ENCODE data around the gene ASB16.
A peak's percentile ranks its signal among the peaks of the same experiment; 100 is the strongest.
"Not testable (repeated sequence)": the region's sequence is repeated elsewhere in the genome, so short reads cannot be mapped to it uniquely, and the experiment has no call there.

ASB16 gene, protein sequence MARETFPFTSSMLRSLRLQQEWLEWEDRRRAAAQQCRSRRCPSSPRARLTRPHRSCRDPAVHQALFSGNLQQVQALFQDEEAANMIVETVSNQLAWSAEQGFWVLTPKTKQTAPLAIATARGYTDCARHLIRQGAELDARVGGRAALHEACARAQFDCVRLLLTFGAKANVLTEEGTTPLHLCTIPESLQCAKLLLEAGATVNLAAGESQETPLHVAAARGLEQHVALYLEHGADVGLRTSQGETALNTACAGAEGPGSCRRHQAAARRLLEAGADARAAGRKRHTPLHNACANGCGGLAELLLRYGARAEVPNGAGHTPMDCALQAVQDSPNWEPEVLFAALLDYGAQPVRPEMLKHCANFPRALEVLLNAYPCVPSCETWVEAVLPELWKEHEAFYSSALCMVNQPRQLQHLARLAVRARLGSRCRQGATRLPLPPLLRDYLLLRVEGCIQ

DNA sequence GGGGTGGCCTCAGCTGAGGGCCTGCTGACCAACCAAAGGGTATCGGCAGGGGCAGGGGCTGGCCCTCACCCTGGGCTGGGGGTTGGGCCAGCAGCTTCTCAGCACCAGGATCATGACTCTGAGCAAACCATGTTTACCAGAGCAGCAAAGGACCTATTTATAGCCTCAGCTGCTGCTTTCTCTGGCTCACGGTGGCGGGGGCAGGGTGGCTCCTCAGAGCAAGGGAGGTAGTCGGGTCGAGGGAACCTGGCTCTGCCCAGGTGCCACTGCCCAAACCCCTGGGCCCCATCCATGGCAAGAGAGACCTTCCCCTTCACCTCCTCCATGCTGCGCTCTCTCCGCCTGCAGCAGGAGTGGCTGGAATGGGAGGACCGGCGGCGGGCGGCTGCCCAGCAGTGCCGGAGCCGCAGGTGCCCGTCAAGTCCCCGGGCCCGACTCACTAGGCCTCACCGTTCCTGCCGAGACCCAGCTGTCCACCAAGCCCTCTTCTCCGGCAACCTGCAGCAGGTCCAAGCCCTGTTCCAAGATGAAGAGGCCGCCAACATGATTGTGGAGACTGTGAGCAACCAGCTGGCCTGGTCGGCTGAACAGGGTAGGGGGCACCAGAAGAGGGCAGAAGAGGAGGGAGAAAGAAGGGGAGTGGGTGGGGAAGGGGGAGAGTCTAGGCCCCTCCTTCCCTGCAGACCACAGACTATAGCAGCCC, at the start of gene ASB16:
Gene ASB16 (plus strand): TSS at position 206 of the 703 bp plus-strand sequence. CDS start 86 bp downstream, at position 292.
- no peak for DNase-seq

DNA sequence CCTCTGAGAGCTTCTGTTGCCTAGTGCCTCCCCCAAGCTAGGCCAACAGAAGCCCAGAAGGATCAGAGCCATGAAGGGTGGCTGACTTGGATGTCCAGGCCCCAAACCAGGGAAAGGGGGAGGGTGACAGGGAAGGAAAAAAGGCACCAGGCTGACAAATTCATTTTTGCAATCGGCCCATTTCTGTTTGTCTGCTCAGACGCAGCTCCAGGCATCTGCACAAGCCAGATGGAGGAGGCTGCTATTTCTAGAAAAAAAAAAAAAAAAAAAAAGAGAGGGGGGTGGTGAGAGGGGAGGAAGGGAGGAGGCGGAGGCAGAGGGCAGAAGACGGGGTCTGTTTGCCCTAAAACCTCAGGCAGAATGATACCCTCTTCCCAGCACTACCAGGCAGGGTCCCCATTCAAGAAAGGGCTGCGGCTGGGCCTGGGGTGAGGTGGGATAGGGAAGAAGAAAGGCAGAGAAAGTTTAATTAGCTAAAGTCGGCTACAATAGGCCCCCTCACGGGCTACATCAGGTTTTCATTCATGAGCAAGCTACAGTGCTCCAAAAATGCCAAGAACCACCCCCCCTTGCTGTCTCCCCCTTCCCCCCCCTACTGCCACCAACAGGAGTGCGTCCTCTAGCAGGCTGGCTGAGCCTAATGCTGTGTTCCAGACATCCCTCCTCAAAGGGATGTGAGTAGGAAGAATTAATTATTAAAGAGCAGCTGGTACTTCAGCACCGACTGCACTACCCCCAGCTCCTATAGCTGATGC, 49.5 kb upstream of the ASB16 start:
- DNase-seq: no peak

DNA sequence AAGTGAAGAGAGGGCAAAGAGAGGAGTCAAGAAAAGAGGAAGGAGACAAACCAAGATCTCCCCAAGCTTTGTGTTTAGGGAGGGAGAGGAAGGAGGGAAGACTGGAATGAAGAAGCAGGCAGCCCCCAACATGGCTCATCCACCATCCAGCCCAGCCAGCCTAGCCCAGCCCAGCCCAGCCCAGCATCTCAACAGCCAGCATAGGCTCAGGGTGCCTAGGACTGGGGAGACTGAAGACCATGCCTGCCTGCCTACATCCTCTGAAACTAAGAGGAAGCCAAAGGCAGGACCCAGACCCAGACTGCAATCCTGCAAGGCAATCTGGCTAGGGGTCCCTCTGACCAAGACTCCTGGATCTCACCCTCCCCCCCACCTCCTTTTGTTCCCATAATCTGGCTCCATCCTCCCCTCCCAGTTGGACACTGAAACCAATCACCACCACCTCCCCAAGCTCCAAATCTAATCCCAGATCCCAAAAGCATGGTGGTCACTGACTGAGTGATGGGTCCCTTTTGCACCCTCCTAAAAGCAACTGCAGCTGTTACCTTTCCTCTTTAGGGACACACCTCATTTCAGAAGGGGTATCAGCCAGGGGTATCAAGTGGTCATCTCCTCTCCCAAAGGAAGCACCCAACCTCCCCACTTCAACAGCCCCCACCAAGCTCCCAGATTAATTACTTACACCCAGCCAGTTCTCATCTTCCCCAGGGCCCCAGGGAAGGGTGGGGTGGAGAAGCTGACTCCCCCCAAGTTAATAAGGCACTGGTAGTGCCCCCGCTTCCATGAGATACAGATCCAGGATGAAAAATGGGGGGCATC, 48.3 kb upstream of the ASB16 start:
- DNase-seq: peak in 1 of 3 donors; percentile 22

DNA sequence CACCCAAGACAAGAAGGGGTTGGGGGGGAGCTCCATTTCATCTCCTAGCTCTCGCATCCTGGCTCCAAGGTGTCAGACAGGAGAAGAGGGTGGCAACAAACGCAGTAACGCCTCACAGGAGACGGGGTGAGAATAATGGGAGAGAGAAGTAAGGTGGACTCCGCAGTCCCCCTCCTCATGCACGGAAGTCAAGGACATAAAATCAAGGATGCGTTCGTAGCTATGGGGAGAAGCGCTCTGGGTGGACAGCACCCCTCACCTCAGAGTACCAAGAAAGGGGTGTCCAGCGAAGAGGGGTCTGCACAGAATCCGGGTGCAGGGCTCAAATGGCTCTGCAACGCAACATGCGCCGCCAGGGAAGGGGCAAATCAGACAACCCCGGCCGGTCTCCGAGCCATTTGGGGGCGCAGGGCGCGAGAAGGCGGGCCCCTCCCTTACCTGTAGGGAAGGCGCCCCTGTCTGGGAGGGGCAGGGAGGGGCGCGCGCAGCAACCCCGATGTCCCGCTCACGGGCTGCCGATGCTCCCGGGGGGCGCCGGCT, 47.6 kb upstream of the ASB16 start:
- no peak for DNase-seq

DNA sequence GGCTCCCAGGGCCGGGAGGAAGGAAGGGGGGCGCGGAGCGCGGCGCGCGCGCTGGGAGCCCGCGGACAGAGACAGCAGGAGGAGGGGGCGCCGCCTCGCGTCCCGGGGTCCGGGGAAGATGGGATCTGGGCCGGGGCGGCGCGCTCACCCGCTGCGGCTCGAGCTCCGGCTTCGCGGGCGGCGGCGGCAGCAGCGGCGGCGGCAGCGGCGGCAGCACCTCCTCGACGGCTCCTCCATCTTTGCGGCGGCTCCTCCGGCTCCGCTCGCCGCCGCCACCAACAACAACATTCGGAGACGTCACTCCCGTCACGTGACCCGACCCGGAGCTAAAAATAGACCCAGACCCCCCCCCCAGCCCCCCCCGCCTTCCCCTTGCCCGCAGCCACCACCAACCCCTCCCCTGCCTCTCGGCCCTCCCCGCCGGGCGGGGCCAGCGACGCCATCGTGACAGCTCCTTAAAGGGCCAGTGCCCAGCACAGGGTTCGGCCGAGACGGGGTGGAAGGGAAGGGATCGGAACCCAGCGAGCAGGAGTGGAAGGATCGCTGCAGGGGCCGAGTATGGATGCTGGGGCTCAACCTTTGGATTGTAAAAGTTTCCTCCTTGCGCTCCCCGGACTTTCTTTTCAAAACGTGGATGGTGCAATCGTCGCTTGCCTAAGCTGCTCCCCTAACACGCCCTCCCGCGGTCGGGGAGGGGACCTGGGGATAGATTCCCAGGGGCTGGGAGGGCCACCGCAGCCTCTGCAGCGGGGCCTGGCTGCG, 47.0 kb upstream of the ASB16 start, which contains the start of gene HDAC5:
Gene HDAC5 (minus strand): TSS at position 286 of the 762 bp plus-strand sequence. CDS start 6,126 bp downstream, outside the sequence.
- peak; percentile 93 to 98 (median 97) for DNase-seq

DNA sequence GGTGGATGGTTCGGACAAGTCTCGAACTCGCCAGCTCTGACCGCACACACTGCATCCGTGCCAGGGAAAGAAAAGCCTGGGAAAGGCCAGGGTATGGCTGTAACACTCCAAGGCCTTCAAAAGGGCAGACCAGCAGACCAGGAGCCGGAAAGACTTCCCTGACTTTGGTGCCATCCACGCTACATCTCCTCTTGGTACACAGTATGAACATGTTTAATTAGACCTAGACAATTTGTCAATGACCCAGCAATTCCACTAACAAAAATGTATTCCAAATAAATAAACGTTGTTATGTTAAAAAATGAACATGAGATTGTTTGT, 46.4 kb upstream of the ASB16 start:
- no peak for DNase-seq

DNA sequence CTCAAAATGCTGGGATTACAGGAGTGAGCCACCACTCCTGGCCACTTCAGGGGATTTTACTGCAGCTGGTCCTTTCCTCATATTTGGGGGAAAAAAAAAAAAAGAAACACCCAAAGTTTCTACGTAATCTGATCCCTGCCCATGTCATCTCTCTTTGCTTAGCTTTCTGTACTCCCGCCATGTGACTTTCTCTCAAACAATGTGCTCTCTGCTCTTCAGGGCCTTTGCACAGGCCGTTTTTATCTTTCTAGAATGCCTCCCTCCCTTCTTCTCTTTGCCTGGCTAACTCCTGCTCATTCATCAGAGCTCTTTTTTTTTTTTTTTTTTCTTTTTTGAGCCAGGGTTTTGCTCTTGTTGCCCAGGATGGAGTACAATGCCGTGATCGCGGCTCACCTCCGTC, 42.1 kb upstream of the ASB16 start:
- DNase-seq: no peak

DNA sequence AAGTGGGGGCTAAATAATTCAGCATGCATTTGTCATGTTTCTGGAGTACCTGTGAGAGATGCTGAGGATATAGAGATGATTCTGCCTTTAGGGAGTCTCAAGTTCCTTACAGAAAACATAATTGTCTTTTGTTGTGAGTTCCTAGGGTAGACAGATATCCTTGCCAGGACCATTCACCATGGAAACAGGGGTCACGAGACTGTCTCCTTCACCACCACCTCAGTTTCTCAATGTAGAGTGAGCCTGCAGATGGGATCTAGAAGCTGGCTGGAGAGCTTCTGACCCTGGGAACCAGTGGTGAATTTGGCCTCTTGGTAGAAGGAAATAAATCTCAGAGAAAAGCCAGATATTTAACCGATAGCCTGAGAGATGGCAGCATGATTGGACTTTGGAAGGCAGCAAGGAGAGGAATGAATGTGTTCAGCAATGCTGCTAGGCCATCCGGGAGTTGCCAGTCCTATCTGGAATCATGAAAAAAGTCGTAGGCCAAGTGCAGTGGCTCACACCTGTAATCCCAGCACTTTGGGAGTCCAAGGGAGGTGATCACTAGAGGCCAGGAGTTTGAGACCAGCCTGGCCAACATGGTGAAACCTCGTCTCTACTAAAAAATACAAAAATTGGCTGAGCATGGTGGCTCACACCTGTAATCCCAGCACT, 39.7 kb upstream of the ASB16 start:
- no peak for DNase-seq

DNA sequence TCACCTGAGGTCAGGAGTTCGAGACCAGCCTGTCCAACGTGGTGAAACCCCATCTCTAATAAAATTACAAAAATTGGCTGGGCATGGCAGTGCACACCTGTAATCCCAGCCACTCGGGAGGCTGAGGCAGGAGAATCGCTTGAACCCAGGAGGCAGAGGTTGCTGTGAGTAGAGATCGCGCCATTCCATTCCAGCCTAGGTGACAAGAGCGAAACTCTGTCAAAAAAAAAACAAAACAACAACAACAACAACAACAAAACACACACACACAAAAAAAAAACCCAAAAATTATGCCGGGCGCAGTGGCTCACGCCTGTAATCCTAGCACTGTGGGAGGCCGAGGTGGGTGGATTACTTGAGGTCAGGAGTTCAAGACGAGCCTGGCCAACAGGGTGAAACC, 39.1 kb upstream of the ASB16 start:
- not testable (repeated sequence) for DNase-seq

DNA sequence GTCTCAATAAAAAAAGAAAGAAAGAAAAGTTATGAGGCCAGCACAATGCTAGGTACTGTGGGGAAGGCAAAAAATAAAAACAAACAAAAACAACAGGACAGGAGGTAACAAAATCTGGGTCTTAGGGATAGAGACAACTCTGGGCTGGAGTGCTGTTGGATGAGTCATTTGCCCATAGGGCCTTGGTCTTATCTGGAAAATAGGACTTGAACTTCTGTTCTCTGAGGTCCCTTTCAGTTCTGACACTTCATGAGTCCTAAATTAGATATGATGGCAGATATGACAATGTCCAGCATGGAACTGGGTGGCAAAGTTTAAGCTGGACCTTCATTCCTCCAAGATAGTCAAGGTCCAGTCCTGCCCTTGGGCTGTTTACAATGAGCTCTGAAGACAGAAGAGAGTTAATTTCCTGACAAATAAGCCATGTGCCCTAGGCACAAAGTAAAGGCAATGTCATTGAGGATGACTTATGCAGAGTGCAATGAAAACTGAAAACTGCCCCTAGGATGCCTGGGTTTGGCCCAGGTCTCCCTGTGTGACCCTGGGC, 38.2 kb upstream of the ASB16 start:
- no peak for DNase-seq

DNA sequence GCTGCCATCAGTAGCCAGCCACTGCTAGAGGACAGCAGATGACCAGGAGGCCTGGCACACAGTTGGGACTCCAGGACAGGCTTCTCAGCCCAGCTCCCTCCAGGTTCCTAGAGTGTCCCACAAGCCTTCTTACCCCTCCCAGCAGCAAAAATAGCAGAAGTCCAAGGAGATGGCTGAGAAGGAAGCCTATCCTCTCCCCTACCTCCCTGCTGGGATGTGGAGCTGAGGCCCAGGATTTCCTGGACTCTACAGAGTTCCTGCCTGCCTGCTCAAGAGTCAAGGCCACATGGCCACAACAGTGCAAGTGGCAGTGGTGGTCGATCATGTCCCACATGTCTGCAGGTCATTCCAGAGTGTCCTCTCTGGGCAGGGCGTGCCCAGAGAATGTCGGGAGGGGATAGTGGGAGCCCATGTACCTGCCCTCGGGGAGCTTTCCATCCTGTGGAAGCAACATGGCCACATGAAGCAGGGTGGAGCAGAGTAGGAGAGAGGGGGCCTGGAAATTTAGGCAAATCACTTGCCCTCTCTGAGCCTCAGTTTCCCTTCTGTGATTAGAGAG, 36.5 kb upstream of the ASB16 start:
- DNase-seq: no peak

DNA sequence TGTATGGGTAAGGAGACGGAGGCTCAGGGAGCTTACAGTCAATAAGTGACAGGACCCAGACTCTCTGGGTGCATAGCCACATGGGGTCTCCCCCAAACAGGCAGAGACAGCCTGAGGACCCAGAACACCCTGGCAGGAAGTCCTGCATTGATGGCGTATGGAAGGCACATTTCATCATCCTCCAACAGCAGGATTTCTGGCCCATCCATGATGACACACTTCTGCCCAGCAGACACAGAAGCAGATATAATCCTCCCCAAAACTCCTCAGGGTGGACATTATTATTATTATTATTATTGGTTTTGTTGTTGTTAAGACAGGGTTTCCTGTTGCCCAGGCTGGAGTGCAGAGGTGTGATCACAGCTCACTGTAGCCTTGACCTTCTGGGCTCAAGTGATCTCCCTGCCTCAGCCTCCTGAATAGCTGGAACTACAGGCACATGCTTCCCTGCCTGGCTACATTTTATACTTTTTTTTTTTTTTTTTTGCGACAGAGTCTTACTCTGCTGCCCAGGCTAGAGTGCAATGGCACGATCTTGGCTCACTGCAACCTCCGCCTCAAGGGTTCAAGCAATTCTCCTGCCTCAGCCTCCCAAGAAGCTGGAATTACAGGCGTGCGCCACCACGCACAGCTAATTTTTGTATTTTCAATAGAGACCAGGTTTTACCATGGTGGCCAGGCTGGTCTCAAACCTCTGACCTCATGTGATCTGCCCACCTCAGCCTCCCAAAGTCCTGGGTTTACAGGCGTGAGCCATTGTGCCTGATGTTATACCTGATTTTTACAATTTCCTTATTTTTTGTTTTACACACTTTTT, 35.5 kb upstream of the ASB16 start:
- no peak for DNase-seq

DNA sequence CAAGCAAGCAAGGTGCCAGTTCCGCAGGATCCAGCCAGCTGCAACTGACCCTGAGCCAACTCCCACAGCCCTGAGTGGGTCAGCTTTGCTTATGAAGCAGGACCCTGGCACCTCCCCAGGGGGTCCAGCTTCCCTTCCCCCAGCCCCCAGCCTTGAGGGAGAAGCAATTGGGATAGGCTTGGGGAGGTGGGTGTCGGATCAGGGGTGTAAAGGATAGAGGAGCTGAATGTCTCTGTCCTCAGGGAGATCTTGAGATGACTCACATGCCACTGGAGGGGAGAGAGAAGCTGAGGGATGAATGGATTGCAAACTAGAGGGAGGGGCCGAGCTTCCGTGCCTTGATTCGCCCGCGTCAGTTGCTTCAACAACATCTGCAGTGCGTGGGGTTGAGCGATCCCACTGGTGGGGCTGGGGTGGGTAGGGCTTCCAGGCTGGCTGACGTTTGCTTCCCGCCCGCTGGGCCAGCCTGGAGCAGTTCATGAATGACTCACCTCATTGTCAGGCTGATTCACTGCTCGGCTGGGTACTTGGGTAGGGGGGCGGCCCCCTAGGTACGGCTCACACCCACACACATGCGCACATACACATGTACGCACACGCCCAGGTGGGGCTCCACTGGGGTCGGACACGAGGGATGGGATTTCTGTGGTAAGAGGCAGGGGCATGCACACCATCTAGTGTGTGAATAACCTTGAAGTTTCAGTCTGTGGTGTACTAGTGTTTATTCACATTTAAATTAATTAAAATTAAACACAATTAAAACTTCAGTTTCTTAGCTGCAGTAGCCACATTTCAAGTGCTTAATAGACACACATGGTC, 32.4 kb upstream of the ASB16 start:
- DNase-seq: peak; percentile 95 to 97 (median 96)

DNA sequence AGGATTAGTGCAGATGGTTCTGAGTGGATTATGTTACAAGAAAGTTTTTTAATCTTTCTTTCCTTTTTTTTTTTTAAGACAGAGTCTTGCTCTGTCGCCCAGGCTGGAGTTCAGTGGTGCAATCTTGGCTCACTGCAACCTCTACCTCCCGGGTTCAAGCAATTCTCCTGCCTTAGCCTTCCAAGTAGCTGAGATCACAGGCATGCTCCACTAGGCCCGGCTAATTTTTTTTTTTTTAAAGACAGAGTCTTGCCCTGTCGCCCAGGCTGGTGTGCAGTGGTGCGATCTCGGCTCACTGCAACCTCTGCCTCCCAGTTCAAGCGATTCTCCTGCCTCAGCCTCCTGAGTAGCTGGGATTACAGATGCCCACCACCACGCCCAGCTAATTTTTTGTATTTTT, 26.6 kb upstream of the ASB16 start:
- not testable (repeated sequence) for DNase-seq

DNA sequence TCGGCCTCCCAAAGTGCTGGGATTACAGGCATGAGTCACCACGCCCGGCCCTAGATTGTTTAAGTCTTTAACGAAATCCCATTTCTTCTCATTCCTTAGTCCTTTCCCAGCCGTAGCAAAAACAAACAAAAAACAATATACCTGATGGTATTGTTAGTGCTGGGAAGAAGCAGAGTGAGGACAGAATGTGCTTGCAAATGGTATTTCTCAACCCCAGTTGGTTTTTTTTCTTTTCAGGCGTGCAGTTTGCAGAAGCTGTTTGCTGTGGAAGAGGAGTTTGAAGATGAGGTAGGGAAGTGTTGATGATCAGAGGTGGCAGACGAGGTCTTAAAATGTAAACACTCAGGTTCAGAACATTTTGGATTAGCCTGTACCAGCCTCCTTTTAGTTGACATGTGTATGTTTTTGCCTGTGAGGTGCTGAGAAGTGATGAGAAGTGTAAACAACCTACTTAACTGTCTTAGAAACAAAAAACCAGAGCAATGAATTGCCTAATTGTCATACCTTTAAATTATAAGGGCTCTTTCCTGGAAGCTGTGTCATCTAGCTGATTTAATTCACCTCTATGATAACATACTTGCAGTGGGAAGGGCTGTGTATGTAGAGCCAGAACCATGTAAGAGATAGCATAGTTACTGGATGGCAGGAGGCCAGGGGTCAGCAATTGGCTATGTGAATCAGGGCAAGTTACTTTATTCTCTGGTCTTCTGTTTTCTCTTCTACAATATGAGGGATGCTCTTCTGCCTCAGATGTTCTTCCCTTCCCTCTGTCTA, 25.4 kb upstream of the ASB16 start:
- DNase-seq: no peak

DNA sequence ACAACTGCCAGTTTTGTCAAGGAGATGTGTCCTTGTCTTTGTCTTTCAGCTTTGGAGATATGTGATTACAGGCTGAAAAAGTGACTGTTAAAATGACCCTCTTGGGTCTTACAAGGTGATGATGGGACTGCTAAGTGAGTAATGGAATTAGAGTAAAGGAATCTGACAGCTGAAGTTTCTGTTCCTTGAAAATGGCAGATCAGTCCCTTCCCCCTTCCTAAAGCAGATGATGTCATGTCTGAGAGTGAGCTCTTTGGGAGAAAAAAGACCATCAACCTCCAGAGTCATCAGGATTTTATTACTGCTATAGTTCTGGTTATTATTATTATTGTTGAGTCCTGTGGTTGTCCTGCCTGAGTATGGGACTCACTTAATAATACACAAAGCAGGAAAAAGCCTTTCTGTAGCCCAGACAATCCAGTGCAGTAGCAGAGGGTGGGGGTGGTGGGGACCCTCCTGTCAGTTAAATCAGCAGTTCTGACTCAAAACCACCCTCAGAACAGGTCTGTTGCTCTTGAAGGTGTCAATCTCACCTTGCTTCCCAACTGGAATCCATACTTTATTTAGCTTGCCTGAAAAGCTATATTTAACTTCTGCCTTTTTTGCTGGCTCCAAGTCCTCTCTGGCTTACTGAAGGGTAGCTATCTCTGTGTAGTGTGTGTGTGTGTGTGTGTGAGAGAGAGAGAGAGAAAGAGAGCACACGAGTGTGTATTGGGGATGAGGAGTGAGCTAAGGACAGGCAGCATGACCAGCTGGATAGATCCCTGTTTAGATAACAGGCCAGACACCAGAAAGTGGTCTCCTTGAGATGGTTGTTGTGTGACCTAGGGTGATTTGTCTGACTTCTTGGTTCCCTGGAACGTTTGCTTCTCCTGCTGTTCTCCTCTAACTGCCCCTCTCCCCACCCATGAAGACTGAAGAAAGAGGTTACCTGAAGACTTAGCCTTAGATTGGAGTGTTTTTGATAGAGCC, 23.8 kb upstream of the ASB16 start:
- peak; percentile 66 to 85 (median 83) for DNase-seq
